BE2C (cell line): ENCODE data around the gene PPP1R9B.

Source experiments
- DNase-seq: peaks from one replicate; pipeline ENCODE4 v3.0.0-alpha.2; 2020
- H3K27me3 ChIP-seq: fragments of 250-450 bp; sonication (Bioruptor Pico); 2 replicates; pipeline ENCODE4 v1.5.1; 2020; ENCODE audit warnings: mild to moderate bottlenecking
- H3K36me3 ChIP-seq: fragments of 250-450 bp; sonication (Bioruptor Pico); 2 replicates; pipeline ENCODE4 v1.5.1; 2020; ENCODE audit warnings: mild to moderate bottlenecking
- H3K4me1 ChIP-seq: fragments of 250-450 bp; sonication (Bioruptor Pico); 2 replicates; pipeline ENCODE4 v1.5.1; 2020
- H3K4me3 ChIP-seq: 2 replicates; pipeline ENCODE4 v1.5.1; 2011; ENCODE audit warnings: low read depth, low read length
- H3K9me3 ChIP-seq: fragments of 250-450 bp; sonication (Bioruptor Pico); 2 replicates; pipeline ENCODE4 v1.5.1; 2020
- CTCF ChIP-seq: IDR thresholded peaks from 2 replicates; pipeline ENCODE4 v1.5.1; 2012; ENCODE audit warnings: mild to moderate bottlenecking, low read depth, low read length

Gene PPP1R9B

GRCh38 chr17:50107790-50108414, 42.6 kb downstream of the PPP1R9B start:
- no peaks in the 10 kb centered on the region; the same call in 1 of the 2 replicates for H3K36me3 ChIP-seq
- DNase-seq: no peak
- no peak for TF ChIP-seq CTCF
- no peaks in the 10 kb centered on the region for H3K27me3 ChIP-seq
- no peak overlapping the region for H3K4me3 ChIP-seq
- H3K9me3 ChIP-seq: no peaks in the 10 kb centered on the region
- peaks cover 8% of the 10 kb centered on the region for H3K4me1 ChIP-seq

- TF ChIP-seq CTCF: no peak
Measured at GRCh38 chr17:50106393-50107131, 43.9 kb downstream of the PPP1R9B start.

GRCh38 chr17:50105811-50106210, 44.7 kb downstream of the PPP1R9B start:
- Histone ChIP-seq H3K4me3 (no peak overlapping the region), H3K36me3 (no peaks in the 10 kb centered on the region; the same call in 1 of the 2 replicates), H3K4me1 (peaks cover 6% of the 10 kb centered on the region), H3K9me3 (no peaks in the 10 kb centered on the region), H3K27me3 (no peaks in the 10 kb centered on the region)
- no peak for DNase-seq
- no peak for TF ChIP-seq CTCF

More at GRCh38 chr17:50106393-50107131, 43.9 kb downstream of the PPP1R9B start:
- H3K4me3 ChIP-seq: no peak overlapping the region
- peaks cover 5% of the 10 kb centered on the region for H3K4me1 ChIP-seq
- H3K9me3 ChIP-seq: no peaks in the 10 kb centered on the region
- no peaks in the 10 kb centered on the region for H3K27me3 ChIP-seq
- no peaks in the 10 kb centered on the region; the same call in 1 of the 2 replicates for H3K36me3 ChIP-seq
- no peak for DNase-seq

GRCh38 chr17:50103941-50104340, 46.5 kb downstream of the PPP1R9B start:
- Histone ChIP-seq H3K9me3 (no peaks in the 10 kb centered on the region), H3K4me1 (peaks cover 6% of the 10 kb centered on the region), H3K36me3 (no peaks in the 10 kb centered on the region; the same call in 1 of the 2 replicates), H3K4me3 (no peak overlapping the region), H3K27me3 (no peaks in the 10 kb centered on the region)
- no peak for DNase-seq
- TF ChIP-seq CTCF: no peak

GRCh38 chr17:50103252-50103651, 47.2 kb downstream of the PPP1R9B start:
- Histone ChIP-seq H3K36me3 (no peaks in the 10 kb centered on the region; the same call in 1 of the 2 replicates), H3K4me1 (peaks cover 6% of the 10 kb centered on the region), H3K9me3 (no peaks in the 10 kb centered on the region), H3K27me3 (no peaks in the 10 kb centered on the region), H3K4me3 (no peak overlapping the region)
- TF ChIP-seq CTCF: no peak
- no peak for DNase-seq
